Measurements from ENCODE around the gene HSD17B7.

DNA sequence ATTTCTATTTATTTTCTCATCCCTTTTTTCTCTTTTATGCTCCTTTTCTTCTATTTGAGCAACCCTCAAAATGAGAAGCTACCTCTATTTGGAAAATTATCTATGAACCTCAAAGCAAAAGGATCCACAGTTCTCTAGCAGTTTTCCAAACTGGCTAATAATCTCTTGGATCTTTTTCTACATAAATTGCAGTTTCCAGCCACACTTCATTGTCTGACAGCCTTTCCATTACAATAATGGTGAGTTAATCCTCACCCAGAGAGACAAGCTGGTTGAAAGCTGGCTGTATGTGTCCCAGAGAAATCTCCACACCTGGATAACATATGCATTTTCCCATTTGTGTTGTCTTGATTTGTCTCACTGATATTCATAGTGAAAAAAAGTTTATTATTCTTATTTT lies 16.5 kb upstream of the HSD17B7 start:
- TF ChIP-seq, protein P1, sequence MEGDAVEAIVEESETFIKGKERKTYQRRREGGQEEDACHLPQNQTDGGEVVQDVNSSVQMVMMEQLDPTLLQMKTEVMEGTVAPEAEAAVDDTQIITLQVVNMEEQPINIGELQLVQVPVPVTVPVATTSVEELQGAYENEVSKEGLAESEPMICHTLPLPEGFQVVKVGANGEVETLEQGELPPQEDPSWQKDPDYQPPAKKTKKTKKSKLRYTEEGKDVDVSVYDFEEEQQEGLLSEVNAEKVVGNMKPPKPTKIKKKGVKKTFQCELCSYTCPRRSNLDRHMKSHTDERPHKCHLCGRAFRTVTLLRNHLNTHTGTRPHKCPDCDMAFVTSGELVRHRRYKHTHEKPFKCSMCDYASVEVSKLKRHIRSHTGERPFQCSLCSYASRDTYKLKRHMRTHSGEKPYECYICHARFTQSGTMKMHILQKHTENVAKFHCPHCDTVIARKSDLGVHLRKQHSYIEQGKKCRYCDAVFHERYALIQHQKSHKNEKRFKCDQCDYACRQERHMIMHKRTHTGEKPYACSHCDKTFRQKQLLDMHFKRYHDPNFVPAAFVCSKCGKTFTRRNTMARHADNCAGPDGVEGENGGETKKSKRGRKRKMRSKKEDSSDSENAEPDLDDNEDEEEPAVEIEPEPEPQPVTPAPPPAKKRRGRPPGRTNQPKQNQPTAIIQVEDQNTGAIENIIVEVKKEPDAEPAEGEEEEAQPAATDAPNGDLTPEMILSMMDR (IDR thresholded peaks at IDR 0.05), result no peak
- TF ChIP-seq POLR2A (IDR thresholded peaks at IDR 0.05), result no peak
